GM12878 (cell line): ENCODE data around the gene NOL3. TPM values are rescaled to one million over a fixed set of nuclear protein-coding genes. Genes with fewer than 3 reads are reported as not detected.
A peak's percentile ranks its signal among the peaks of the same experiment; 100 is the strongest.

Experiments
- ASH2L ChIP-seq: fragments of 300-600, 200-600 bp; sonication (generic); IDR thresholded peaks from 2 replicates; pipeline ENCODE4 v1.6.1; 2017; ENCODE audit warnings: low read depth, mild to moderate bottlenecking, borderline replicate concordance
- ATF2 ChIP-seq: IDR thresholded peaks from 2 replicates; pipeline ENCODE4 v1.6.1; 2012; ENCODE audit warnings: low read length, inconsistent platforms
- ATF3 ChIP-seq: IDR thresholded peaks from 2 replicates; pipeline ENCODE4 v1.6.1; 2011; ENCODE audit warnings: low read depth, mild to moderate bottlenecking, low read length, moderate library complexity, borderline replicate concordance; ENCODE audit errors: extremely low read depth
- ESRRA ChIP-seq: IDR thresholded peaks from 2 replicates; pipeline ENCODE4 v1.6.1; 2012; ENCODE audit warnings: mild to moderate bottlenecking, low read length, improper control_type of control experiment
- GATAD2B ChIP-seq: fragments of 450-650 bp; conservative IDR thresholded peaks from 2 replicates; pipeline ENCODE4 v1.6.1; 2017; ENCODE audit warnings: low read depth, mild to moderate bottlenecking, moderate library complexity
- IKZF2 ChIP-seq, 2 experiments: fragments of 450-650 bp; IDR thresholded peaks; 2 replicates each; pipeline ENCODE4 v1.6.1; 2017; ENCODE audit warnings: mild to moderate bottlenecking in 2 of 2, moderate library complexity in 2 of 2
- NBN ChIP-seq: fragments of 450-650 bp; IDR thresholded peaks from 2 replicates; pipeline ENCODE4 v1.6.1; 2016
- RCOR1 ChIP-seq: conservative IDR thresholded peaks from 2 replicates; pipeline ENCODE4 v1.6.1; 2012; ENCODE audit warnings: low read depth, low read length, improper control_type of control experiment
- SMAD5 ChIP-seq: IDR thresholded peaks from 2 replicates; pipeline ENCODE4 v1.6.1; 2016; ENCODE audit warnings: antibody characterized with exemption, low read depth
- SRF ChIP-seq, 2 experiments: IDR thresholded peaks; 2 replicates each; pipeline ENCODE4 v1.6.1; 2011; ENCODE audit warnings: low read depth in 2 of 2, low read length in 2 of 2, mild to moderate bottlenecking in 1 of 2, moderate library complexity in 1 of 2
- polyA plus RNA-seq, 11 experiments: library from polyadenylated mRNA; depleted of rRNA in 4 of 11; unstranded in 6 of 11; stranded (reverse) in 5 of 11; fragments of >200 nt; fragmentation: Nextera tagmentation in 4 of 11; fragmentation: Illumina TruSeq in 1 of 11; extraction: Ambion mirVana in 4 of 11; extraction: Trizol in 1 of 11; gene quantifications; 1 replicate in 1 of 11; 2 replicates in 10 of 11; pipeline versions ENCODE4 v1.2.1 to v1.2.3, GENCODE V29; 2011 to 2016; ENCODE audit warnings: inconsistent platforms in 2 of 11, missing spikeins in 2 of 11, low read depth in 1 of 11
- total RNA-seq, 4 experiments: library from RNA; depleted of rRNA in 3 of 4; stranded (reverse); fragments of >200 nt in 3 of 4; fragmentation: Illumina TruSeq in 1 of 4; extraction: Trizol in 1 of 4; gene quantifications; 2 replicates each; pipeline versions ENCODE4 v1.2.1 to v1.2.3, GENCODE V29; 2013 to 2021
- TF ChIP-seq, protein P1 (sequence below): fragments of 150-350 bp; IDR thresholded peaks from 2 replicates; pipeline ENCODE4 v1.6.1; 2016; ENCODE audit warnings: low read depth, low read length
- TF ChIP-seq, protein P2 (sequence below): fragments of 450-650 bp; IDR thresholded peaks from 2 replicates; pipeline ENCODE4 v1.6.1; 2017; ENCODE audit warnings: borderline replicate concordance

The NOL3 gene
- total and polyA plus RNA-seq, 10 of the 15 experiments (the other 5 are each of a cell fraction or from before 2014, with no cell fraction given) = 0.31 to 18.4 (median 2.7) TPM

- TF ChIP-seq SMAD5 (no peak), SRF (IDR thresholded peaks at IDR 0.05; ENCODE audit: low read depth in 2 of 2, low read length in 2 of 2) (no peak), ATF3 (no peak), RCOR1 (no peak), NBN (0 out of 2 replicates have a peak, but pooled peaks have one; percentile 27), ESRRA (no peak), ASH2L (no peak), ATF2 (no peak), IKZF2 (IDR thresholded peaks at IDR 0.05) (no peak), GATAD2B (peak; percentile 75; the same call in 1 of the 2 replicates)
- TF ChIP-seq, protein P1, sequence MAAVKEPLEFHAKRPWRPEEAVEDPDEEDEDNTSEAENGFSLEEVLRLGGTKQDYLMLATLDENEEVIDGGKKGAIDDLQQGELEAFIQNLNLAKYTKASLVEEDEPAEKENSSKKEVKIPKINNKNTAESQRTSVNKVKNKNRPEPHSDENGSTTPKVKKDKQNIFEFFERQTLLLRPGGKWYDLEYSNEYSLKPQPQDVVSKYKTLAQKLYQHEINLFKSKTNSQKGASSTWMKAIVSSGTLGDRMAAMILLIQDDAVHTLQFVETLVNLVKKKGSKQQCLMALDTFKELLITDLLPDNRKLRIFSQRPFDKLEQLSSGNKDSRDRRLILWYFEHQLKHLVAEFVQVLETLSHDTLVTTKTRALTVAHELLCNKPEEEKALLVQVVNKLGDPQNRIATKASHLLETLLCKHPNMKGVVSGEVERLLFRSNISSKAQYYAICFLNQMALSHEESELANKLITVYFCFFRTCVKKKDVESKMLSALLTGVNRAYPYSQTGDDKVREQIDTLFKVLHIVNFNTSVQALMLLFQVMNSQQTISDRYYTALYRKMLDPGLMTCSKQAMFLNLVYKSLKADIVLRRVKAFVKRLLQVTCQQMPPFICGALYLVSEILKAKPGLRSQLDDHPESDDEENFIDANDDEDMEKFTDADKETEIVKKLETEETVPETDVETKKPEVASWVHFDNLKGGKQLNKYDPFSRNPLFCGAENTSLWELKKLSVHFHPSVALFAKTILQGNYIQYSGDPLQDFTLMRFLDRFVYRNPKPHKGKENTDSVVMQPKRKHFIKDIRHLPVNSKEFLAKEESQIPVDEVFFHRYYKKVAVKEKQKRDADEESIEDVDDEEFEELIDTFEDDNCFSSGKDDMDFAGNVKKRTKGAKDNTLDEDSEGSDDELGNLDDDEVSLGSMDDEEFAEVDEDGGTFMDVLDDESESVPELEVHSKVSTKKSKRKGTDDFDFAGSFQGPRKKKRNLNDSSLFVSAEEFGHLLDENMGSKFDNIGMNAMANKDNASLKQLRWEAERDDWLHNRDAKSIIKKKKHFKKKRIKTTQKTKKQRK = no peak
- TF ChIP-seq, protein P2, sequence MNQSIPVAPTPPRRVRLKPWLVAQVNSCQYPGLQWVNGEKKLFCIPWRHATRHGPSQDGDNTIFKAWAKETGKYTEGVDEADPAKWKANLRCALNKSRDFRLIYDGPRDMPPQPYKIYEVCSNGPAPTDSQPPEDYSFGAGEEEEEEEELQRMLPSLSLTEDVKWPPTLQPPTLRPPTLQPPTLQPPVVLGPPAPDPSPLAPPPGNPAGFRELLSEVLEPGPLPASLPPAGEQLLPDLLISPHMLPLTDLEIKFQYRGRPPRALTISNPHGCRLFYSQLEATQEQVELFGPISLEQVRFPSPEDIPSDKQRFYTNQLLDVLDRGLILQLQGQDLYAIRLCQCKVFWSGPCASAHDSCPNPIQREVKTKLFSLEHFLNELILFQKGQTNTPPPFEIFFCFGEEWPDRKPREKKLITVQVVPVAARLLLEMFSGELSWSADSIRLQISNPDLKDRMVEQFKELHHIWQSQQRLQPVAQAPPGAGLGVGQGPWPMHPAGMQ = no peak
- TF ChIP-seq, all 136 proteins: peak for 25
Observed at GRCh38 chr16:67173808-67174705, 3.7 kb downstream of the NOL3 start (continued).
